CD4-positive, alpha-beta T cell (primary cell): ENCODE data around the gene LIN37. TPM values are rescaled to one million over a fixed set of nuclear protein-coding genes. Genes with fewer than 3 reads are reported as not detected.

Source experiments
- ATAC-seq: fragments of 200-7000 bp; cut with Tn5 transposase; one replicate; pipeline ENCODE4 v1.10.0; 2022; ENCODE audit warnings: mild to moderate bottlenecking; ENCODE audit not compliant: poor library complexity
- CTCF ChIA-PET: fragments of 350-600 bp; sonication (Branson Sonifier 250); formaldehyde crosslinking; loops from one replicate; lab custom pipeline; 2021; ENCODE audit warnings: antibody characterized with exemption, inconsistent platforms; lab: Charles Lee
- POLR2A ChIA-PET: fragments of 350-600 bp; sonication (Branson Sonifier 250); formaldehyde crosslinking; loops from one replicate; lab custom pipeline; 2021; ENCODE audit warnings: antibody characterized with exemption, inconsistent platforms; lab: Charles Lee
- DNase-seq, 14 experiments: peaks; one replicate each; pipeline ENCODE4 v3.0.0-alpha.2; 2013 to 2020; ENCODE audit warnings: mixed read lengths in 2 of 14
- H3K27ac ChIP-seq, 2 donors: one replicate each; pipeline versions ENCODE4 v1.5.1 to v1.7.0; 2013; ENCODE audit warnings: low read length in 2 of 2, low read depth in 1 of 2, mild to moderate bottlenecking in 1 of 2
- H3K27me3 ChIP-seq, 2 experiments: 1 replicate in 1 of 2; 2 replicates in 1 of 2; pipeline versions ENCODE4 v1.6.1 to v1.7.0; 2013; ENCODE audit warnings: low read length in 2 of 2, control low read depth in 1 of 2, mild to moderate bottlenecking in 1 of 2, moderate library complexity in 1 of 2; ENCODE audit not compliant: insufficient read depth in 2 of 2, control insufficient read depth in 1 of 2
- H3K36me3 ChIP-seq: one replicate; pipeline ENCODE4 v1.6.1; 2013; ENCODE audit warnings: low read length, control low read depth; ENCODE audit not compliant: insufficient read depth
- H3K4me1 ChIP-seq: one replicate; pipeline ENCODE4 v1.6.1; 2013; ENCODE audit warnings: low read length, control low read depth; ENCODE audit not compliant: insufficient read depth
- H3K4me3 ChIP-seq: one replicate; pipeline ENCODE4 v1.5.1; 2013; ENCODE audit warnings: mild to moderate bottlenecking, low read length, moderate library complexity
- H3K9me3 ChIP-seq, 2 experiments: 1 replicate in 1 of 2; 2 replicates in 1 of 2; pipeline versions ENCODE4 v1.6.1 to v1.7.0; 2013; ENCODE audit warnings: low read length in 2 of 2, mild to moderate bottlenecking in 2 of 2, control low read depth in 1 of 2, moderate library complexity in 1 of 2; ENCODE audit not compliant: control insufficient read depth in 1 of 2, insufficient read depth in 1 of 2
- H3K27ac Mint-ChIP-seq: one replicate; pipeline ENCODE4 v1.8.0; 2020; ENCODE audit warnings: mixed read lengths
- H3K27me3 Mint-ChIP-seq: one replicate; pipeline ENCODE4 v1.8.0; 2021; ENCODE audit warnings: mixed read lengths
- H3K36me3 Mint-ChIP-seq: one replicate; pipeline ENCODE4 v1.8.0; 2021; ENCODE audit warnings: low read depth, mixed read lengths
- H3K4me1 Mint-ChIP-seq: one replicate; pipeline ENCODE4 v1.8.0; 2021; ENCODE audit warnings: low read depth, mixed read lengths
- H3K4me3 Mint-ChIP-seq: one replicate; pipeline ENCODE4 v1.8.0; 2020; ENCODE audit warnings: mild to moderate bottlenecking, mixed read lengths
- H3K9me3 Mint-ChIP-seq: one replicate; pipeline ENCODE4 v1.8.0; 2020; ENCODE audit warnings: mixed read lengths
- CTCF ChIP-seq: fragments of 200-600 bp; IDR thresholded peaks from one replicate; pipeline ENCODE4 v1.8.0; 2022; ENCODE audit warnings: antibody characterized with exemption, mild to moderate bottlenecking
- intact Hi-C, 2 experiments: fragments of 100-400 bp; cut with DNase I in 1 of 2; cut with micrococcal nuclease in 1 of 2; formaldehyde crosslinking; loops; one replicate each; pipeline versions ENCODE4 v1.15.1 to v1.9.0; 2023 to 2025; cut with DNase I, micrococcal nuclease
- total RNA-seq, 174 experiments: library from RNA in 2 of 174; stranded (reverse) in 2 of 174; gene quantifications; one replicate each; pipeline ENCODE4 v1.2.3 and lab custom pipeline; 2021 to 2026

The LIN37 gene
- total RNA-seq, 2 experiments from 2014 or later = 4.8 to 6.0 TPM

DNA sequence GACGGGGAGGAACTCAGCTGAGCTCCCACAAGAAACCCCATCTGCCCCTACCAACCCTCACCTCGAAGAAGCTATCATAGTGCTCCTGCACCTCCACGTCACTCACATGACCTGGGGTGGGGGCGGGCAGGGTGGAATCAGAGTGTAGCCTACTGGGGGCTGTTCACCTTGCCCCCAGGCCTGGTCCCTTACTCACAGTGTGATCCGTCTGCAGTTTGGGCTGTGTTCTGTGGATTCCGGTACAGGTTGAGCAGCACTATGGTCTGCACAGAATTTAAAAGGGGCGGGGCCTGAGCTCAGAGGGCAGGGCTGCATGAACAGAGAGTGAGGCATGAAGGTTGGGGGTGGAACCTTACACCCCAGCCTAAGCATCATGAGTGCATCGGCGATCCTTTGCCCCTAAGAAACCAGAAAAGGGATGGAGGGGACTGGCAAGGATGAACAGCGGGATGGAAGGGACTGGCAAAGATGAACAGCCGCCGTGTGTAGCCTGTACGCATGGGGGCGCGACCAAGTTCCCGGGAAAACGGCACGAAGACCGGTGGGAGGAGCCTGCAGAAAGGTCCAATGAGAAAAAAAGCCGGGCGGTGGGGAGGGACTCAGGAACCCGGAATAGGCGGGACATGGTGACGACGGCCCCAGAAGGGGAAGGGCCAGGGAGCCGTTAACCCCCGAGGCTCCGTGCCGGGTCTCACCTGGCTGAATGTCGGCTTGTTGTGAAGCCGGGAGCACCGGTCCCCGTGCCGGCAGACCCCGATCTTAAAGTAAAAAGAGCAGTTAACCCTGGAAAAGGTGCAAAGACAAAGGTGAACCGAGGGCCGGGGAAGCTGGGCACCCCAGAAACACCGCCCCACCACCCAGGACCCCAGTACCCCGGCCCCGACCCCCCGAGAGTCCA is 3.7 kb upstream of the LIN37 start:
- Histone ChIP-seq H3K36me3 (no peaks in the 10 kb centered on the region), H3K9me3 (no peaks in the 10 kb centered on the region), H3K27me3 (no peaks in the 10 kb centered on the region), H3K27ac (peak overlapping the region; percentile 98 to 99), H3K4me3 (peak overlapping the region; percentile 80), H3K4me1 (peaks cover 76% of the 10 kb centered on the region)
- H3K27me3 Mint-ChIP-seq = no peaks in the 10 kb centered on the region
- H3K4me3 Mint-ChIP-seq = peak overlapping the region; percentile 94
- H3K9me3 Mint-ChIP-seq = no peaks in the 10 kb centered on the region
- POLR2A ChIA-PET = interaction anchor here (0.6 to 2.2 kb wide), 18 partner anchors 9 to 310 kb away, joined by 3 to 23 read pairs (median 6); partner anchors contain the start of genes ALKBH6, COX6B1, HSPB6 and KMT2B
- peak; percentile 59 for ATAC-seq
- peaks cover 37% of the 10 kb centered on the region for H3K36me3 Mint-ChIP-seq
- intact Hi-C loops = loop anchor here (1.0 to 10.0 kb wide), 7 partner anchors 27 to 370 kb away; partner anchors contain the start of genes COX6B1 (in 1 of the 2), OVOL3 (in 1 of the 2), POLR2I (in 1 of the 2) and TBCB (in 1 of the 2)
- CTCF ChIA-PET = interaction anchor here (0.6 to 0.9 kb wide), 3 partner anchors 21 to 187 kb away, joined by 3 to 4 read pairs (median 3); no protein-coding TSS in a partner anchor
- TF ChIP-seq CTCF = no peak
- H3K4me1 Mint-ChIP-seq = peaks cover 55% of the 10 kb centered on the region
- DNase-seq = peak; percentile 87 to 98 (median 90)
- peak overlapping the region; percentile 98 for H3K27ac Mint-ChIP-seq

GRCh38 chr19:35745328-35746086 is 2.9 kb upstream of the LIN37 start, which contains the start of the genes PSENEN and U2AF1L4:
TSS of gene PSENEN (plus strand) at chr19:35745651. CDS start at chr19:35745931, 280 bp downstream.
TSS of gene U2AF1L4 (minus strand) at chr19:35745418. CDS start at chr19:35745391, 27 bp downstream.
- peak; percentile 52 for ATAC-seq

More at GRCh38 chr19:35745328-35746086, 2.9 kb upstream of the LIN37 start, which contains the start of the genes PSENEN and U2AF1L4:
- intact Hi-C loops = loop anchor here (1.0 to 10.0 kb wide), 6 partner anchors 28 to 369 kb away; partner anchors contain the start of genes OVOL3 (in 1 of the 2), POLR2I (in 1 of the 2), TBCB (in 1 of the 2) and ZBTB32 (in 1 of the 2)
- peak within 1 kb of the TSS; percentile 94 for H3K4me3 Mint-ChIP-seq
- no peaks in the 10 kb centered on the region for H3K36me3 ChIP-seq
- CTCF ChIA-PET = no interaction called here
- H3K4me1 Mint-ChIP-seq = peaks cover 53% of the 10 kb centered on the region
- H3K9me3 Mint-ChIP-seq = no peaks in the 10 kb centered on the region
- peak; percentile 89 to 100 (median 96) for DNase-seq
- H3K27ac Mint-ChIP-seq = peak within 1 kb of the TSS; percentile 98
- peaks cover 76% of the 10 kb centered on the region for H3K4me1 ChIP-seq
- peak within 1 kb of the TSS; percentile 98 to 99 for H3K27ac ChIP-seq
- TF ChIP-seq CTCF = no peak
- peak within 1 kb of the TSS; percentile 80 for H3K4me3 ChIP-seq
- no peaks in the 10 kb centered on the region for H3K27me3 Mint-ChIP-seq
- no peaks in the 10 kb centered on the region for H3K27me3 ChIP-seq
- H3K9me3 ChIP-seq = no peaks in the 10 kb centered on the region
- H3K36me3 Mint-ChIP-seq = peaks cover 35% of the 10 kb centered on the region
- POLR2A ChIA-PET = interaction anchor here (0.6 to 2.2 kb wide), 16 partner anchors 12 to 309 kb away, joined by 3 to 23 read pairs (median 6); partner anchors contain the start of genes ALKBH6, COX6B1, HSPB6 and KMT2B
